ENCODE data around the gene SPECC1.
"Not testable (repeated sequence)": the region's sequence is repeated elsewhere in the genome, so short reads cannot be mapped to it uniquely, and the experiment has no call there.

The SPECC1 gene

DNA sequence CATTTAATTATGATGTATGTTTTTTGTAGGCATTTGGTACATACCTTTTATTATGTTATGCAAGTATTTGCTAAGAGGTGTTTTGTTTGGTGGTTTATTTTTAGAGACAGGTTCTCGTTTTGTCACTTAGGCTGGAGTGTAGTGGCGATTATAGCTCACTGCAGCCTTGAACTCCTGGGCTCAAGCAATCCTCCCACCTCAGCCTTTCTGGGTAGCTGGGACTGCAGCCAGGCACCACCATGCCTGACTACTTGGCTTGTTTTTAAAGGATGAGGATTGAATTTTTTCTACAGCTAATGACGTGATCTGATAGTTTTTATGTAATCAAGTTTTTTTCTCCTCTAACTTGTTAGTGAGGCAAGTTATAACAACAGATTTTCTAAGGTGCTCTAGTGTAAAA is 199.6 kb downstream of the SPECC1 start:
- DNase-seq (ENCODE audit: low read depth): no peak

DNA sequence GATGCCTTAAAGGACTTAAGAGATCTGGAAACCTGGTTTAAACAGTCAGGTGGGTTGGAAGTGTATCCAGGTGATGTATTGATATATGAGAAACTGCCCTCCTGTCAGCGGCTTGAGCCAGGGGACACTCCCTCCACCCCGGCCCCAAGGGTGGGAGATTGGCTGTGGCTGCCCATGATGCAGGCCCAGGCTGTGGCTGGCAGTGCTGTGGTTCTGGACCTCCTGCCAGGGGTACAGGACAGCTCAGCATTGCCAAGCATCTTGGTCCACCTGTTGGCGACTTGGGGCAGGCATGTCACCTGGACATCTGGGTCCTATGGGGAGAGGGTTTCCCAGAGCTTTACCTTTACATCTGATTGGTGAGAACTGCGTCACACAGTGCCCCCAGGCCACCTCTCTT is 201.0 kb downstream of the SPECC1 start:
- DNase-seq (ENCODE audit: low read depth): no peak

- no peak for DNase-seq (ENCODE audit: low read depth)
These were observed 201.5 kb downstream of the SPECC1 start for GRCh38 chr17:20210614-20211013.

- DNase-seq (ENCODE audit: low read depth): no peak
These were observed 202.1 kb downstream of the SPECC1 start for GRCh38 chr17:20211246-20211645.

- no peak for DNase-seq (ENCODE audit: low read depth)
These were observed 204.3 kb downstream of the SPECC1 start for GRCh38 chr17:20213449-20213848.

DNA sequence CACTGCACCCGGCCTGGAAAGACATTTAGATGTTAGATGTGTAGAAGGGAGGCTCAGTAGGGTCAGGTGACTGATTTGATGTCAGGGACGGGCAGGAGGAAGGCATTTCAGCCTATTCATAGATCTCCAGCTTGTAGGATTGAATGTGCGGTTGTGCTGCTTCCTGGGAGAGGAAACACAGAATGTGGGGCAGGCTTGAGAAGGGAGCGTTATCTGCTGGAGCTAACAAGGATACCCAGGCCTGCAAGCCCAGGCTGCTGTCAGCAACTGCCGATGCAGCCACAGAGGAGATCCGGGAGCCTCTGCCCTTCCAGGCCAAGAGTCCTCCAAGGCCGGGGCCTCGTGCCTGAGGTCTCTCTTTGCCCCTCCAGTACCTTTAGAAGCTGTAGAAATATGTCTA is 205.6 kb downstream of the SPECC1 start:
- DNase-seq (ENCODE audit: low read depth): no peak

- no peak for DNase-seq (ENCODE audit: low read depth)
These were observed 207.1 kb downstream of the SPECC1 start for GRCh38 chr17:20216154-20216815.

DNA sequence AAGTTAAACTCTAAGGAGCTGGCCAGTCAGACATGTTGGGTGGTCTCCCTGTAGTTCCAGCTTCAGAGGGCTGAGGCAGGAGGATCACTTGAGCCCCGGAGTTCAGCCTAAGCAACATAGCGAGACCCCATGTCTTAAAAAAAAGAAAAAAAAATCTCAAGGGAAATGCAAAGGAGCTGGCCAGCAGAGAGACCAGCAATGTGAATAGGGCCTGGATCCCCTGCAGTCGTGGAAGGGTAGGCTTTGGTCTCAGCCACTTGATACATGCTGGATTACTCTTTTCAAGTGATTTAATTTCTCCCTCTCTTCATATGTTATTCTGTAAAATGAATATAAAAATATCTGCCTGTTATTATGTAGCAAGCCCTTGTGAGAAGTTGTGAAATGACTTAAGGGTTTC is 207.7 kb downstream of the SPECC1 start:
- no peak for DNase-seq (ENCODE audit: low read depth)

DNA sequence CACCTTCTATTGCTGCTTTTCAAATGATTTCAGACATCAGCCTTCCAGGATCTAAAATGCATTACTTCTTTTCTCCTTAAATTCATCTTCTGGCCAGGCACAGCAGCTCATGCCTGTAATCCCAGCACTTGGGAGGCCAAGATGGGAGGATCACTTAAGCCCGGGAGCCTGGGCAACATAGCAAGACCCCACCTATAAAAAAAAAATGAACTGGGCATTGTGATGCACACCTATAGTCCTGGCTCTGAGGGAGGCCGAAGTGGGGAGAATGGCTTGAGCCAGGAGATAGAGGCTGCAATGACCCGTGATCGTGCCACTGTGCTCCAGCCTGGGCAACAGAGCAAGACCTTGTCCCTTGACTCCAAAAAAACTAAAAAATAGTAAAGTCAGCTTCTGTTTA is 208.5 kb downstream of the SPECC1 start:
- no peak for DNase-seq (ENCODE audit: low read depth)

DNA sequence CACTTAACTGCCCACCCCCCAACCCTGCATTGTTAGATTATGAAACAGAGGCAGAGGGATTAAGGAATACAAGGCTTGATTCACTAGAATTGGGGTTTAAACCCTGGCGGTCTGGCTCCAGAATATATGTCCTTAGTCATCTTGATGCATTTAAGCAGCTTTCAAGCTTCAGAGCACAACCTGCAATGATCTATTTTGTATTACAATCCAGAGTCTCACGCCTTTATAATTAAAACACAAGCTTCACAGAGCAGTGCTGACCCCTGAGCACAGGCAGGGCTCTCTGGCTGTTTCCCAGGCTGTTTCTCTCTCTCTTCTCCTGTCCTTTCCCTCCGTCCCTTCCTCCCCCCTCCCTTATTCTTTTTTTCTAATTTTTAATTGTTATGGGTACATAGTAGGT is 209.1 kb downstream of the SPECC1 start:
- DNase-seq (ENCODE audit: low read depth): no peak

GRCh38 chr17:20223808-20224328 is 214.7 kb downstream of the SPECC1 start:
- no peak for DNase-seq (ENCODE audit: low read depth)

DNA sequence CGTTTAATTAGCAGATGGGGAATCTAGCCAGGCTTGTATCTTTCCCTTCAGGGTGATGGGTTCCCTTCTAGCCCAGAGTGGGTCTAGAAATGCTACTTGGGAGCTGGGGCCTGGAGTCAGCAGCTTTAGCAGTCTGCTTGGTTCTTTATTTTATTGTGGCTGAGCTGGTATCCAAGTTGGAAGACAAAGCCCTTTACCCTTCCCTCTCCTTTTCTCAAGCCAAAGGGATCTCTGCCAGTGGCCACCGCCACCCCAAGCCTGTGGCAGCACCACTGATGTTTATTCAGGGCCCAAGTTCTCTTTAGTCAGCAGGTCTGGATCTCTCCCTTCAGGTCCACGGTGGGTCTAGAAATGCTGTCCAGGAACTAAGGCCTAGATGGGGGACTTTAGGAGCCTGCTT is 215.2 kb downstream of the SPECC1 start:
- DNase-seq (ENCODE audit: low read depth): no peak

GRCh38 chr17:20225162-20226115 is 216.3 kb downstream of the SPECC1 start:
- DNase-seq (ENCODE audit: low read depth): no peak

GRCh38 chr17:20226814-20227482 is 217.8 kb downstream of the SPECC1 start:
- no peak for DNase-seq (ENCODE audit: low read depth)

DNA sequence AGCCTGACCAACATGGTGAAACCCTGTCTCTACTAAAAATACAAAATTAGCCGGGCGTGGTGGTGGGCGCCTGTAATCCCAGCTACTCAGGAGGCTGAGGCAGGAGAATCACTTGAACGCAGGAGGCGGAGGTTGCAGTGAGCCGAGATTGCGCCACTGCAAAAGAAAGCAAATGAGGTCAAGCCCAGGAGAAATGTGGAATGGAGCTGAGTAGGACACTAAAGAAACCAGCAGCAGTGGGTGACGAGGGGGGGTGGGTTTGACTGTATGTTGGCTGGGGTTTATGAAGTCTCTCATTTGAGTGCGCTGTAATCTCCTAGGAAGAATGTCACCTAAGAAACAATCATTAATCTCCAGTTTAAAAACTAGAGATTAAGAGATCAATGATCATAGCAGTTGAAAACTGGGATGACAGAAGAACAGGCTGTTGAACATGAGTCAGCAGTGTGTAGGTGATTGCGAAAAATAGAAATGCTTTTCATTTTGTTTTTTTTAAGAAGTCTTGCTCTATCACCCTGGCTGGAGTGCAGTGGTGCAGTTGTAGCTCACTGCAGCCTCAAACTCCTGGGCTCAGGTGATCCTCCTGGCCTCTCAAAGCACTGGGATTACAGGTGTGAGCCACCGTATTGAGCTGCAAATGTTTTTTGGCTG is 218.7 kb downstream of the SPECC1 start:
- not testable (repeated sequence) for DNase-seq (ENCODE audit: low read depth)

- DNase-seq (ENCODE audit: low read depth): no peak
These were observed 219.3 kb downstream of the SPECC1 start for GRCh38 chr17:20228410-20228809.

GRCh38 chr17:20228860-20229259 is 219.7 kb downstream of the SPECC1 start:
- DNase-seq (ENCODE audit: low read depth): no peak

GRCh38 chr17:20230924-20231323 is 221.8 kb downstream of the SPECC1 start:
- no peak for DNase-seq (ENCODE audit: low read depth)

DNA sequence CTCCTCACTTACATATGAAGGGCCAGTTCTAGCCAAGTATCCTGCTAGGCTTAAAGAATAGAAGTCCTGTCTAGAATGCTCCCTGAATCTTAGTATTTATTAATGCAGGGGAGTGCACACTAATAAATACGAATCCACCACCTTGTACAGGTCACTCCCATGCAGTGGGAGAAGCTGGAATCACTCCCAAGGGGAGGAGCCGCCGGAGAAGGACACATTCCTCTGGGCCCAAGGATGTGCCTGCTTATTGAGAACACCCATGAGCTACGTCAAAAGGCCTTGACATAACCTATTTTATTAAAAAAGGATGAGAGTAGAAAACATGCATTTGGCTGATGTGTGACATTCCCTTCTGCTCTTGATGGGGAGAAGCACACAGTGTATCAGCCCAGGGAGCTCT is 223.5 kb downstream of the SPECC1 start:
- DNase-seq (ENCODE audit: low read depth): no peak

GRCh38 chr17:20234276-20234675 is 225.1 kb downstream of the SPECC1 start:
- no peak for DNase-seq (ENCODE audit: low read depth)

DNA sequence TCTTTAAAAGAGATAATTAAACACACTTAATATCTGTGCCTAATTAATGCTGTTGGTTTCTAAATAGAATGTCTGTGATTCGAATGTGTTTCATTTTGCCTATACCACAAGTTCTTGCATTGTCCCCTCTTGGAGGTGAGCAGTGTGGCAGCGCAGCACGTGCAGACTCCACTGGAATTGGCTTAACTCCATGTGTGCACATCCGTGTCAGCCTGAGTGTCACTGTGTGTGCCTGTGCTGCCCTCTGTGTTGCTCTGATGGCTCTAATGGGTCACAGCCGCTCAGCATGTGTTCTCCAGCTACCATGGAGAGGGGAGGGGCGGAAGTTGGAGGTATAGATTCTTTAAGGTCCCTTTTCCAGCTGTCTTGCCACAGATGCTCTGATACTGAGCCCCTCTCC is 226.6 kb downstream of the SPECC1 start:
- DNase-seq (ENCODE audit: low read depth): no peak

- DNase-seq (ENCODE audit: low read depth): no peak
These were observed 227.5 kb downstream of the SPECC1 start for GRCh38 chr17:20236578-20237227.
